Glutamatergic neuron (in vitro differentiated cells): ENCODE results near the gene NTRK2. TPM values are rescaled to one million over a fixed set of nuclear protein-coding genes. Genes with fewer than 3 reads are reported as not detected.
"Not testable (repeated sequence)": the region's sequence is repeated elsewhere in the genome, so short reads cannot be mapped to it uniquely, and the experiment has no call there.

ENCODE experiments used
- DNase-seq: peaks from one replicate; pipeline ENCODE4 v3.0.0; 2022
- H3K27ac Mint-ChIP-seq: one replicate; pipeline ENCODE4 v1.8.0; 2020; ENCODE audit warnings: mild to moderate bottlenecking, mixed read lengths, inconsistent platforms; ENCODE audit not compliant: unreplicated experiment
- H3K27me3 Mint-ChIP-seq: one replicate; pipeline ENCODE4 v1.8.0; 2020; ENCODE audit warnings: mild to moderate bottlenecking, moderate library complexity, mixed read lengths, inconsistent platforms; ENCODE audit not compliant: unreplicated experiment
- H3K36me3 Mint-ChIP-seq: one replicate; pipeline ENCODE4 v1.8.0; 2020; ENCODE audit warnings: mild to moderate bottlenecking, mixed read lengths, inconsistent platforms; ENCODE audit not compliant: unreplicated experiment
- H3K4me1 Mint-ChIP-seq: one replicate; pipeline ENCODE4 v1.8.0; 2020; ENCODE audit warnings: mild to moderate bottlenecking, low read depth, mixed read lengths, inconsistent platforms; ENCODE audit not compliant: unreplicated experiment
- H3K4me3 Mint-ChIP-seq: one replicate; pipeline ENCODE4 v1.8.0; 2020; ENCODE audit warnings: mild to moderate bottlenecking, mixed read lengths, inconsistent platforms; ENCODE audit not compliant: unreplicated experiment
- H3K9me3 Mint-ChIP-seq: one replicate; pipeline ENCODE4 v1.8.0; 2020; ENCODE audit warnings: mild to moderate bottlenecking, moderate library complexity, mixed read lengths, inconsistent platforms; ENCODE audit not compliant: unreplicated experiment
- CTCF ChIP-seq: fragments of 200-600 bp; sonication (generic); IDR thresholded peaks from one replicate; pipeline ENCODE4 v1.5.0; 2021; ENCODE audit not compliant: partially characterized antibody, unreplicated experiment
- total RNA-seq: library from RNA; stranded (reverse); fragmentation: NEBNext Ultra II Directional; extraction: Animal tissue kit (Norgen Biotek cat#: 25700); gene quantifications from one replicate; pipeline ENCODE4 v1.2.1, GENCODE V29; 2021; ENCODE audit not compliant: unreplicated experiment

The NTRK2 gene
- total RNA-seq, 1 donor from 2014 or later, result 2.1 TPM

- H3K36me3 Mint-ChIP-seq, result no peaks in the 10 kb centered on the region
- TF ChIP-seq CTCF, result no peak
- no peak overlapping the region for H3K27ac Mint-ChIP-seq
- no peak for DNase-seq
- peaks cover 3% of the 10 kb centered on the region for H3K27me3 Mint-ChIP-seq
- H3K4me1 Mint-ChIP-seq, result peaks cover 15% of the 10 kb centered on the region
- no peak overlapping the region for H3K4me3 Mint-ChIP-seq
- peaks cover 3% of the 10 kb centered on the region for H3K9me3 Mint-ChIP-seq
Observed at GRCh38 chr9:84891924-84892323, 222.4 kb downstream of the NTRK2 start.

- Mint-ChIP-seq H3K9me3 (peaks cover 3% of the 10 kb centered on the region), H3K4me3 (no peak overlapping the region), H3K27ac (no peak overlapping the region), H3K4me1 (peaks cover 15% of the 10 kb centered on the region), H3K36me3 (no peaks in the 10 kb centered on the region), H3K27me3 (peaks cover 3% of the 10 kb centered on the region)
- DNase-seq, result no peak
- no peak for TF ChIP-seq CTCF
Observed at GRCh38 chr9:84893419-84894128, 224.0 kb downstream of the NTRK2 start.

DNA sequence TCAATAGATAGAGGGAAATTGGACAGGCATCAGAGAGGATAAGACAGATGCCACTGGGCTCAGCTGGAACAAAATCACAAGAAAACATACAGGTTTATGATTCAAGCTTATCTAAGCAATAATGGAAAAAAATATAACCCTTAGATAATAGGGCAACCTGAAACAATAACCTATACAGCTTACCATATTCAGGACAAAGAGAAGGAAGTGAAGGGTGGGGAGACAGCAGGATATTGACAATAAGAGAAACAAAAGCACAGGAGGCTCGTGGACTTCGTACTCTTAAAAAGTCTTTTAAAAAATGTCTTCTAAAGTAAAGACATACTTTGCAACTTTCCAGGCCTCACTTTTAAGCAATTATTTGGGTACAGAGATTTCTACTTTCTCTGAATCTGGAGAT is 225.3 kb downstream of the NTRK2 start:
- no peak overlapping the region for H3K27ac Mint-ChIP-seq
- H3K9me3 Mint-ChIP-seq, result peaks cover 3% of the 10 kb centered on the region
- TF ChIP-seq CTCF, result no peak
- peaks cover 3% of the 10 kb centered on the region for H3K27me3 Mint-ChIP-seq
- no peaks in the 10 kb centered on the region for H3K36me3 Mint-ChIP-seq
- H3K4me3 Mint-ChIP-seq, result no peak overlapping the region
- peaks cover 15% of the 10 kb centered on the region for H3K4me1 Mint-ChIP-seq
- DNase-seq, result no peak

DNA sequence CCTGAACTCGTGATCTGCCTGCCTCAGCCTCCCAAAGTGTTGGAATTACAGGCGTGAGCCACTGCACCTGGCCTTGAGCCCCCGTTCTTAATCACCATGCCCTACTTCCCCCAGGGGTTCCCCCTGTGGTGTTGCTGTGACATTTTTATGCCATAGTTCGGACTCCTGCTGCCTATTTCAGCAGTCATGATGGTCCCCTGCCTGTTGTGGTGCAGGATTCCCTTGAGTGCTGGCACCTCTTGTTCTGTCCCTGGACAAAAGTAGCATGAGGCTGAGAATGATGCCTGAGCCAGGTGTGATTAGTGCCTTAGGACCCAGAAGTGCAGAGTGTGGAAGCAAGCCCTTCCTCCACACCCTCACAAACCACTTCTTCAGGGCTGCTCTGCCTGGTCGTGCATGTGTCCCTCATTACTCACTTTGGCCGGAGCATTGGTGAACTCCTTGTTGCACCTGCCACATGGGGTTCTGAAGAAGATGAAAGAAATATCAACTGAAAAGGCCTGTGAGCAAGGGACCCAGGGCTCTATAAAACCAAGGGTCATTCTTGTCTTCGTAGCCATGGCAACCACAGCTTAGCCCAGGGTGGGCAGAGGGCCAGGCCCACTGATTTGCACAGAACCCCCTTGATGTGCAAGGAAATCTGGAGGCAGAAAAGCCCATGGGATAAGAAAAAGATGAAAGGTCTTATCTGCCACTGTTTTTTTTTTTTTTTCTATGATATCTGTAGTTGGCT is 228.0 kb downstream of the NTRK2 start:
- Mint-ChIP-seq H3K4me1 (peaks cover 6% of the 10 kb centered on the region), H3K4me3 (no peak overlapping the region), H3K27me3 (peaks cover 1% of the 10 kb centered on the region), H3K27ac (no peak overlapping the region), H3K36me3 (no peaks in the 10 kb centered on the region), H3K9me3 (peaks cover 3% of the 10 kb centered on the region)
- no peak for DNase-seq
- no peak for TF ChIP-seq CTCF

- peaks cover 6% of the 10 kb centered on the region for H3K4me1 Mint-ChIP-seq
- no peak overlapping the region for H3K4me3 Mint-ChIP-seq
- DNase-seq, result no peak
- no peak for TF ChIP-seq CTCF
- H3K36me3 Mint-ChIP-seq, result no peaks in the 10 kb centered on the region
- peaks cover 1% of the 10 kb centered on the region for H3K27me3 Mint-ChIP-seq
- peaks cover 1% of the 10 kb centered on the region for H3K9me3 Mint-ChIP-seq
- H3K27ac Mint-ChIP-seq, result no peak overlapping the region
Observed at GRCh38 chr9:84898188-84898587, 228.7 kb downstream of the NTRK2 start.

DNA sequence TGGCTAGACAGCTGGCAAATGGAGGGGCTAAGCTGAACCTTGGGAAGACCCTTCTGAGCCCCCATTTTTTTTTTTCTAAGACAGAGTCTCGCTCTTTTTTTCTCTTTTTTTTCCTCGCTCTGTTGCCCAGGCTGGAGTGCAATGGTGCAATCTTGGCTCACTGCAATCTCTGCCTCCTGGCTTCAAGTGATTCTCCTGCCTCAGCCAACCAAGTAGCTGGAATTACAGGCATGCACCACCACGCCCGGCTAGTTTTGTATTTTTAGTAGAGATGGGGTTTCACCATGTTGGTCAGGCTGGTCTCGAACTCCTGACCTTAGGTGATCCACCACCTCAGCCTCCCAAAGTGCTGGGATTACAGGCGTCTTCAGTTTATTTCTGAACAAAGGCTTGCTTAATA is 229.1 kb downstream of the NTRK2 start:
- H3K36me3 Mint-ChIP-seq, DNase-seq, H3K27me3 Mint-ChIP-seq, H3K4me1 Mint-ChIP-seq, H3K4me3 Mint-ChIP-seq, H3K27ac Mint-ChIP-seq, H3K9me3 Mint-ChIP-seq: not testable (repeated sequence)
